GM18861 (cell line): ENCODE data around the gene TRIM7.
"Not testable (repeated sequence)": the region's sequence is repeated elsewhere in the genome, so short reads cannot be mapped to it uniquely, and the experiment has no call there.

Source experiments
- ATAC-seq: cut with Tn5 transposase; IDR thresholded peaks from one replicate; pipeline ENCODE4 v1.9.1; 2021; ENCODE audit not compliant: unreplicated experiment

Gene TRIM7

GRCh38 chr5:181156758-181157157 lies 48.2 kb downstream of the TRIM7 start:
- ATAC-seq = peak; percentile 38

GRCh38 chr5:181153814-181154213 lies 51.2 kb downstream of the TRIM7 start:
- ATAC-seq = no peak

- no peak for ATAC-seq
These were observed 52.6 kb downstream of the TRIM7 start for GRCh38 chr5:181152406-181152805.

GRCh38 chr5:181151146-181151545 lies 53.9 kb downstream of the TRIM7 start:
- ATAC-seq = no peak

- ATAC-seq = no peak
These were observed 54.9 kb downstream of the TRIM7 start for GRCh38 chr5:181149806-181150733.

GRCh38 chr5:181149355-181149754 lies 55.6 kb downstream of the TRIM7 start:
- ATAC-seq = no peak

GRCh38 chr5:181146927-181147636 lies 57.9 kb downstream of the TRIM7 start, which contains the start of gene OR2V2:
Gene OR2V2, plus strand, starts transcription at chr5:181147586. Its CDS starts 7,357 bp downstream, at chr5:181154943.
- not testable (repeated sequence) for ATAC-seq

- ATAC-seq = no peak
These were observed 59.9 kb downstream of the TRIM7 start for GRCh38 chr5:181145133-181145532.
